ENCODE data around the gene TNKS1BP1. TPM values are rescaled to one million over a fixed set of nuclear protein-coding genes. Genes with fewer than 3 reads are reported as not detected.

The TNKS1BP1 gene
- total RNA-seq, 2 experiments from 2014 or later, result 4.4 to 5.8 TPM

DNA sequence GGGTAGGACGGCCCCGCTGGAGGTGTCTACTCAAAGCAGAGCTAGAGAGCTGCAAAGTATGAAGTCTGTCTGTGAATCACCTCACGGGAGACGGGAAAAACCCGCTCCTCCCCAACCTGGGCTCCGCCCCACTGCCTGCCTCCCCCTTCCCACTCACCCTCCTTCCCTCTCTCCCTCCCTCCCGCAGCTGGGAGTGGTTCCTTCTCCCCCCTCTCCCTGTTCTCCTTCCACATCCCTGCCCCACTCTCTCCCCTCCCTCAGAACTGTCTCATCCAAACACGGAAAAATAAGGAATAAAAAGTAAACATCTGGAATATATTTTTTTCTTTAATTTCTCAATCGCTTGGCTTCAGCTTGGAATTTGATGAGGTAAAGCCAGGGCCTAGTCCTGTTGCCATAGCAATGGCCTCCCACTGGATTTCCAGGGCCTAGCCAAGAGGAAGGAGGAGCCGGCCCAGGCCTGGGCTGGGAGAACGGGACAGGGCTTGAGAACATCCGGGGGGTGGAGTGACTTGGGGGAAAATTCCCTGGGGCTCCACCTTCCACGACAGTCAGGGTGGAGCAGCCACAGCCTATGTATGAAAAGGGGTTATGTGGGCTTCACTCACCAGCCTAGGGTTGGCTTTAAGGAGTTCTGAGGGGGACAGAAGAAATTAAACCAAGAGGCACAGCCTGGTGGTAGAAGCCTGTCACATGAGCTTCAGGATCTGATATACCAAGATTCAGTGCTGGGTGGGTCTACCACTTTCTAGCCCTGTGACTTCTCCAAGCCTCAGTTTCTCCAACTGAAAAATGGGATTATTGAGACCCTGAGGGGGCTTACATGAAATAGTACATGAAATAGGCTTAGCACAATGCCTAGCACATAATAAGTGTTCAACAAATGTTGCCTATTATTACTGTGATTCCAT, 2.2 kb downstream of the TNKS1BP1 start:
- DNase-seq, result no peak
- Mint-ChIP-seq H3K4me3 (peak overlapping the region; percentile 5), H3K9me3 (ENCODE audit: low read depth) (no peaks in the 10 kb centered on the region), H3K36me3 (peaks cover 18% of the 10 kb centered on the region), H3K4me1 (peaks cover 24% of the 10 kb centered on the region), H3K27me3 (no peaks in the 10 kb centered on the region), H3K27ac (no peak overlapping the region)
- CTCF ChIA-PET, result interaction anchor here (0.6 to 2.1 kb wide), 4 partner anchors 9 to 241 kb away, joined by 3 to 6 read pairs (median 4); no protein-coding TSS in a partner anchor
- ATAC-seq, result no peak

DNA sequence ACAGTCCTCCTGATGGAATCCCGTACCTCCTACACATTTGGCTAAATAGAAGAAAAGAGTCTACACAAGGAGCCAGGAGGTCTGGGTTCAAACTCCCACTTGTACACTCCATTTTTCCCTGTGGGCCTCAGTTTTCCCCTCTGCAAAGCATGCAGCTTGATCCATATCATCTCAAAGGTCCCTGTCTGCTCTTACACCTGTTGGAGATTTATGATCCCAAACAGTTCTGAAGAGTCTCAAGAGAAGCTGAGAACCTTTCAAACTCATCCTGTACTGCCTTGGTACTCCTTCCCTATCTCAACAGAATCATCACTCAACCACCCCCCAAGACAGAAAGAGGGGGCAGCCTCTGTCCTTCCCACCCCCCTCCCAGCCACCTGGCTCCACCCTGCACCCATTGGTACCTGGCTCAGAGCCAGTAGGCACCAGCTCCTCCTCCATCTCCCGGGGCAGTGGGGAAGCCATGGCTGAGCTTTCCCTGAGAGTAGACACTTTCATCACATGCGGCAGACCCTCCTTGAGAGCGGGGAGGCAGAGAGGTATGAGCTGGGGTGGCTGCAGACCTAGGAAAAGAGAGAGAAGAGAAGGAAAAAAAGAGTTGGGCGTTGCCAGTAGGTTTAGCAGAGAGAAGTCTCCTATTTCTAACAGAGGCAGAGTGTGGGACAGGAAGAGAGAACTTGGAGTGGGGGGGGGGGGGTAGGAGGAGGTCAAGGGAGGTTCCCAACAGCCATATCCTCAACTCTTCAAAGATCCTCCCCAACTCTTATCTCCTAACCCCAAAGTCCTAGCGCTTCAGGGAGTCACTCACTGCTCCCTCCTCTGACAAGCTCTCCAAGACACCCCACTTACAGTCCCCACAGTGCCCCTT, 3.1 kb downstream of the TNKS1BP1 start:
- H3K27ac Mint-ChIP-seq, result no peak overlapping the region
- no peak overlapping the region for H3K4me3 Mint-ChIP-seq
- no peaks in the 10 kb centered on the region for H3K9me3 Mint-ChIP-seq (ENCODE audit: low read depth)
- H3K27me3 Mint-ChIP-seq, result no peaks in the 10 kb centered on the region
- no peak for ATAC-seq
- peaks cover 16% of the 10 kb centered on the region for H3K4me1 Mint-ChIP-seq
- peaks cover 9% of the 10 kb centered on the region for H3K36me3 Mint-ChIP-seq
- CTCF ChIA-PET, result interaction anchor here (1.0 to 2.1 kb wide), 3 partner anchors 8 to 13 kb away, joined by 3 to 6 read pairs (median 4); no protein-coding TSS in a partner anchor
- no peak for DNase-seq

DNA sequence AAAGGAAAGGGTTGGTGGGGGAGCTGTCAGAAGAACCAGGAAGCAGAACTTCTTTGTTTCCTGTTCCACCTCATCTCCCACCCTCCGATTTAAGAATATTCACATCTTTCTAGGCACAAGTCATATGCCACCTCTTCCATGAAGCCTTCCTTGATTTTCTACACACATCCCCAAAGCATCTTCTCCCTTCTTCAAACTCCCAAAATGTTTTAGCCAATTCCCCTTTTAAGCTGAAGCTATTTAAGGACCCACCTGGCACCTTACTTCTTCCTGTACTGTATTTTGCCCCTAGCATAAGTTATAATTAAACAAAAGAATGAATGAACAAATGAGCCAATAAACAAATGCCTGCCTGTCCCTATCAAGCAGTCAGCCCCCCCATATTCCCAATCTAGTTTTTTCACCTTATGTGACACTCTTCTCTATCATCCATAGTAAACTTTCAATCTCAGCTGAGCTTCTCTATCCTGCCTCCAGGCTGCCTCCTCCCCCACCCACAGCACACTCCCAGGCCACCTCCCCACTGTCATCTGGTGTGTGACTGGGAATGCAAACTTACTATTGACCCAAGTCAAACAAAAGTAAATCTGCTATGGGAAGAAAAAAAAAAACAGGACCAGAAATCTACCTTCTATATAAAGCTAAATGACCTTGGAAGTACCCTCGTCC, 3.9 kb downstream of the TNKS1BP1 start:
- ATAC-seq (no peak), DNase-seq (no peak)
- no peaks in the 10 kb centered on the region for H3K27me3 Mint-ChIP-seq
- H3K4me1 Mint-ChIP-seq, result peaks cover 8% of the 10 kb centered on the region
- no peak overlapping the region for H3K27ac Mint-ChIP-seq
- H3K4me3 Mint-ChIP-seq, result no peak overlapping the region
- CTCF ChIA-PET, result interaction anchor here (0.7 to 2.0 kb wide), 4 partner anchors 9 to 208 kb away, joined by 3 to 6 read pairs (median 3); no protein-coding TSS in a partner anchor
- H3K36me3 Mint-ChIP-seq, result peaks cover 3% of the 10 kb centered on the region
- H3K9me3 Mint-ChIP-seq (ENCODE audit: low read depth), result no peaks in the 10 kb centered on the region

DNA sequence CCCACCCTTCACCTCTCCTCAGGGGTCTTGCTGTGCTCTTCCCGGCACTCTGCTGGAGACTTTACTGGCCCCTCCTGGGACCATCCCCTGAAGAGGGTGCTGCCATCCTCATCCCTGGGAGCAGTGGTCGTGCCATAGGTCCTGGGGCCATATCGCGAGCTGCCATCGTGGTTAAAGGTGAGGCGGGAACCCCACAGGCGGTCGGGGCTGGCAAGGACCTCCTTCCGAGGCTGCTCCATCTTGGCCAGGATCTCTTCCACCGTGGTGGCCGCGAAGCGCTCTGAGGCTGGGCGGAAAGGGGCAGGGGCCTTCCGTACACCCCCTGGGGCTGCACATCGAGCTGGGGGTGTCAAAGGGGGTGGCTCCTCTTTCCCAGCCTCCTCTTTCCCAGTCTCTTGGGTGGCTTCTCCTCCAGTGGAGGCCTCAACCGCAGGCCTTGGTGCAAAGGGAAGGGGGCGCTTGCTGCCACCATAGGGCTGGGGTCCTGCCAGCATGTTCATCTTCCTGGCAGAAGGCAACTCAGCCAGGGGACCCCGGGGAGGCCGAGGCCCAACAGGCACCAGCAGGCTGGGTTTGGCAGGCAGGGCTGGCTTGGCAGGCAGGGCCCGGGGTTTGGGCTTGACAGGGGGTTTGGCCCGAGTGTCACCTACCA, 4.6 kb downstream of the TNKS1BP1 start:
- H3K27ac Mint-ChIP-seq, result no peak overlapping the region
- DNase-seq (no peak), ATAC-seq (no peak)
- CTCF ChIA-PET, result interaction anchor here (0.7 to 2.0 kb wide), 3 partner anchors 8 to 209 kb away, joined by 3 to 6 read pairs (median 3); no protein-coding TSS in a partner anchor
- no peaks in the 10 kb centered on the region for H3K9me3 Mint-ChIP-seq (ENCODE audit: low read depth)
- H3K36me3 Mint-ChIP-seq, result no peaks in the 10 kb centered on the region
- peaks cover 1% of the 10 kb centered on the region for H3K4me1 Mint-ChIP-seq
- H3K4me3 Mint-ChIP-seq, result no peak overlapping the region
- no peaks in the 10 kb centered on the region for H3K27me3 Mint-ChIP-seq

DNA sequence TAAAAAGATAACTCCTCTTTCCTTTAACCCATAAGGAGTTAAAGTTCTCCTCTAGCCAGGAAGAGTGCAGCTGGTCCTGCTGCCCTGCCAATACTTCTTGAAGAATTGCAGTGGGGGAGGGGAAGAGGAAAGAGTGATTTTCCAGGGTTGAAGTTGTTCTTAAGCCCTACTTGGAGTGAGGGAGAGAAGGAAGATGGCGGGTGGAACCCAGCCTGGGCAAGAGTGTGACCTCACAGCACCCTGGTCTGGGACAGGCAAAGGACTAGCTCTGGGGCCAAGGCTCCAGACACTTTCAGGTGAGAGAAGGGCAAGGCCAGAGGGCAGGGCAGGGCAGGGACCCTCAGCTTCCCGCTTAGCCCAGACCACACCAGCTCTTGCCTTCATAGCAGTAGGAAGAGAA, 6.6 kb downstream of the TNKS1BP1 start:
- DNase-seq, result no peak
- no peaks in the 10 kb centered on the region for H3K27me3 Mint-ChIP-seq
- H3K4me1 Mint-ChIP-seq, result no peaks in the 10 kb centered on the region
- CTCF ChIA-PET, result interaction anchor here (0.9 to 1.3 kb wide), 3 partner anchors 68 to 175 kb away, joined by 3 to 5 read pairs (median 4); no protein-coding TSS in a partner anchor
- H3K36me3 Mint-ChIP-seq, result no peaks in the 10 kb centered on the region
- no peak overlapping the region for H3K27ac Mint-ChIP-seq
- ATAC-seq, result no peak
- H3K4me3 Mint-ChIP-seq, result no peak overlapping the region
- H3K9me3 Mint-ChIP-seq (ENCODE audit: low read depth), result no peaks in the 10 kb centered on the region

DNA sequence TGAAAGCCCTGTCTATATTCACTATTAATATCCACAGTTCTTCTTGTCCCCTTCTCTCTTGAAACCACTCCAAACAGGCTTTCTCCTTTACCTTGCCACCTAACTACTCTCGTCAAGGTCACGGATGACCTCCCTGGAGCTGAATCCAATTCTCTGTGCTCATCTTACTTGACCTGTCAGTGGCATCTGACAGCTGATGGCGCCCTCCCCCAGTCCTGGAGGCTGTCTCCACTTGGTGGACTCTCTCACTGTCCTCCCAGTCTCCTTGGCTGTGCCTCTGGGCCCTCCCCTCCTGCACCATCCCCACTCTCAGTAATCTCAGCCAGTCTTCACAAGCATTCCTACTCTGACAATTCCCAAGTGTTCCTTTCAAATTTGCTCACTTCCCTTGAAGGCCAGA, 8.7 kb downstream of the TNKS1BP1 start:
- Mint-ChIP-seq H3K27me3 (no peaks in the 10 kb centered on the region), H3K4me3 (no peak overlapping the region), H3K36me3 (no peaks in the 10 kb centered on the region), H3K4me1 (peaks cover 10% of the 10 kb centered on the region), H3K9me3 (ENCODE audit: low read depth) (no peaks in the 10 kb centered on the region), H3K27ac (no peak overlapping the region)
- no peak for ATAC-seq
- CTCF ChIA-PET, result interaction anchor here (0.9 kb wide), 2 partner anchors 66 to 349 kb away, joined by 3 read pairs; no protein-coding TSS in a partner anchor
- DNase-seq, result no peak

DNA sequence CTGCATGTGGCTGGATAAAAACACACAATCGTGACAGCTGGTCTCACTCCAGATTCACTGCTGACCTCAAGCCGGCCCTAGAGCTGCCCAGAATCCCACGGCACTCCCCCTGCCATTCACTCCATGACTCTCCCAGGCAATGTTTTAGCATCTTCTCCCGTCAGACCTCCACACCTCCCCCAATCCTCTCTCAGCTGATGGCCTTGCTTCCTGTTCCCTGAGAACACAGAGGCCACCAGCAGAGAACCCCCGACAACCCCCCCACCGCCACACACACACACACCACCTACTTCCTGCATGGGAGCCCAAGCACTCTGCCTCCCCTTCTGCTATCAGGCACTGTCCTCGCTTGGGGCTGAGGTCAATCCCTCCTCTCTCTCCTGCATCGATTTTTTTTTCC, 9.3 kb downstream of the TNKS1BP1 start:
- Mint-ChIP-seq H3K27ac (no peak overlapping the region), H3K27me3 (no peaks in the 10 kb centered on the region), H3K9me3 (ENCODE audit: low read depth) (no peaks in the 10 kb centered on the region), H3K4me3 (no peak overlapping the region), H3K36me3 (no peaks in the 10 kb centered on the region), H3K4me1 (peaks cover 13% of the 10 kb centered on the region)
- DNase-seq (peak; percentile 66), ATAC-seq (no peak)
- CTCF ChIA-PET, result interaction anchor here (0.9 kb wide), 2 partner anchors 66 to 350 kb away, joined by 3 read pairs; no protein-coding TSS in a partner anchor

DNA sequence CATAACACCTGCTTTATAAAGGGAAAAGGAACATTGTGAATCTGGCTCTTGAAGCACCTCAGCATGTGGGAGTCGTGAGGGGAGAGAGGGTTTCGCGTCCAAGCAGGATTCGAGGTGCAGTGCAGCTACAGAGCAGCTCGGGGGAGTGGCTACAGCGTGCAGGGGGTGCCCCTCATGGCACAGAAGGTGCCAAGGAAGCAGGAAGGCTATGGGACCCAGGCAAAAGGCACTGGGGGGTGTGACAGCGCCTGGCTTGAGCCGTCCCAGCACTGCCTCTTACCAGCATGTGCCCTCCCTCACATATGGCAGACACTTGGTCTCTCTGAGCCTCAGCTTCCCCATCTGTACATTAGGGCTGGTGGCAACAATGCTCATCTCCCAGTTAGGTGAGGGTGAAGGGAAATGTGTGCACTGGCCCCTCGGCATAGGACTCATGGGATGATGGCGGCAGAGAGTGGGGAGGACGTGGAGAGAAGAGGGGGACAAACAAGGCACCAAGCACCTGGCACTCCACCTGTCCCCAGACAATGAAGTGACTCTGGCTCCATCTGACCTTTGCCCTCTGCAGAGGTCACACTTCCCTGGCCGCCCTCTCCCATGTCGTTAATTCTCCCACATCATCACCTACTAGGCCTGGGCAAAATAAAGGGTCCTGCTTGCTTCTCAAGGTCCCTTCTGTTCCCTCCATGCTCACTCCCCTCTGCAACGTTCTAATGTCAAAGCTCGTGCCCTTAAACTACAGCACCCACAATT, 10.4 kb downstream of the TNKS1BP1 start:
- Mint-ChIP-seq H3K9me3 (ENCODE audit: low read depth) (no peaks in the 10 kb centered on the region), H3K4me1 (peaks cover 13% of the 10 kb centered on the region), H3K36me3 (no peaks in the 10 kb centered on the region), H3K4me3 (no peak overlapping the region), H3K27ac (no peak overlapping the region), H3K27me3 (no peaks in the 10 kb centered on the region)
- ATAC-seq (no peak), DNase-seq (no peak)
- CTCF ChIA-PET, result no interaction called here

DNA sequence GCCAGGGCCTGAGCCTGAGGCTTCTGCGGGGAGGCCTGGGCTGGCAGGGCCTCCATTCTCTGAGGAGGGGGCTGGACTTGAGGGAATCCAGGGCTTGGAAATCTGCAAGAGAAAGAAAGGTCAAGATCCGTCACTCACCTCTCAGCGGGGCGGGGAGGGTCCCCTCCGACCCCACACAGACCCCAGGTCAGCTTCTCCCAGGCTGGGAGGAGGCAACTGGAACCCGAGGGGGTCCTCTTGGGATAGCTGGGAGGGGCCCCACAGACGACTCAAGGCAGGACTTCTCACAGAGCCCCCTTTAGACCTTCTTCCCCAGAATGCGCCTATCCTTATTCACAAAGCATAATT, 11.0 kb downstream of the TNKS1BP1 start:
- CTCF ChIA-PET, result interaction anchor here (1.2 kb wide), 1 partner anchor 9 kb away, joined by 4 read pairs; no protein-coding TSS in a partner anchor
- ATAC-seq, result no peak
- H3K36me3 Mint-ChIP-seq, result no peaks in the 10 kb centered on the region
- no peak overlapping the region for H3K27ac Mint-ChIP-seq
- no peaks in the 10 kb centered on the region for H3K27me3 Mint-ChIP-seq
- no peak for DNase-seq
- H3K4me1 Mint-ChIP-seq, result peaks cover 13% of the 10 kb centered on the region
- no peaks in the 10 kb centered on the region for H3K9me3 Mint-ChIP-seq (ENCODE audit: low read depth)
- no peak overlapping the region for H3K4me3 Mint-ChIP-seq

DNA sequence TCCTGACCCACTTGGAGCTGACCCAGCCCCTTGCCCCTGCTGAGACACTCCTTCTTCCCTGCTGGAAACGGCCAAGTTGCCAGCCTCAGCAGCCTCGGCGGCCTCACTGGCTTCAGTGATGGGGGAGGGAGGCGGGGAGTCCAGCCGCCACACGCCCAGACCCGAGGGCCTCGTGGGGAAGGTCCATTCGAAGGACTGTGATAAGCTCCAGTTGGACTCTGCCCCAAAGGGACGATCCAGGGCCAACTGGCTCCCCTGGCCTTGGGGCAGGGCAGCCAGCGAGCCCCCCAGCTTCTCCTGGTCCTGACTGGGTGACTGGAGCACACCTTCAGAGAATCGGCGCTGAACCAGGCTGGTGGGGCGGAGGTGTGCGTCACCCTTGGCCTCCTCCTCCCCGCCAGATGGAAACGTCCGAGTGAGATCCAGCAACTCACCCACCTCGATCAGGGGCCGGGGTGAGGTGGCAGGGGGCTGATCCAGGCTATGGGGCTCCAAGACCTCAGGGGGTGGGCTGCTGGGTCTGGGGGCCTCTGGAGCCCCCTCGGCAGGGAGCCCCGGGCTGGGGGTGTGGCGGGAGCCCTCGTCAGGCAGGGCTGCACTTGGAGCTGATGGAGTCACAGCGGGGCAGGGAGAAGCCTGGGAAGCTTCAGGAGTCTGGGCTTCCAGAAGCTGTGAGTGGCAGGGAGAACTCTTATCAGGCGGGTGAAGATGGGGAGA, 11.5 kb downstream of the TNKS1BP1 start:
- DNase-seq (no peak), ATAC-seq (no peak)
- H3K9me3 Mint-ChIP-seq (ENCODE audit: low read depth), result no peaks in the 10 kb centered on the region
- no peak overlapping the region for H3K4me3 Mint-ChIP-seq
- no peak overlapping the region for H3K27ac Mint-ChIP-seq
- H3K36me3 Mint-ChIP-seq, result no peaks in the 10 kb centered on the region
- peaks cover 13% of the 10 kb centered on the region for H3K4me1 Mint-ChIP-seq
- CTCF ChIA-PET, result interaction anchor here (1.2 kb wide), 1 partner anchor 9 kb away, joined by 4 read pairs; no protein-coding TSS in a partner anchor
- H3K27me3 Mint-ChIP-seq, result no peaks in the 10 kb centered on the region

DNA sequence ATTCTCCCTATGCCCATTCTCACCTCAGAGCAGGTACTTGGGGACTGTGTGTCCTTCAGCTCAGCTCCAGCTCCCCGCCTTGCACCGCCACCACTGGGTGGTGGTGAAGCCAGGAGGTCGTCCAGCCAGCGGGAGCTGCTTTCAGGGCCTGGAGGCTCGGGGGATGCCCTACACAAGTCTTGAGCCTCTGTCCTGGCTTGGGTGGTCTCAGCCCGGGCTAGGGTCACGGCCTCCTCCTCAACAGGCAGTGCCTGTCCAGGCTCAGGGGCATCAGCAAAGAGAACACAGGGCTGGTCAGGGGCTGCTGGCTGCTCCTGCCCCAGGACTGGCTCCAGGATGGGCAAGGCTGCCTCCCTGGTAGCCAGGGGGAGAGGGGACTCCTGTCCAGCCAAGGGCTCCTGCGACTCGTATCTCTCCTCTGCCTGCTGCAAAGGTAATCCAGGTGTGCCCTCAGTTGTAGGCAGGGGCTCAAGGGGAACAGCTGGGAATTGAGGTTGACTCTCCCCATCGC, 12.2 kb downstream of the TNKS1BP1 start:
- CTCF ChIA-PET, result interaction anchor here (1.2 kb wide), 3 partner anchors 9 to 33 kb away, joined by 4 to 6 read pairs (median 6); no protein-coding TSS in a partner anchor
- Mint-ChIP-seq H3K4me3 (no peak overlapping the region), H3K27me3 (no peaks in the 10 kb centered on the region), H3K27ac (no peak overlapping the region), H3K4me1 (peaks cover 13% of the 10 kb centered on the region), H3K36me3 (no peaks in the 10 kb centered on the region), H3K9me3 (ENCODE audit: low read depth) (no peaks in the 10 kb centered on the region)
- DNase-seq (no peak), ATAC-seq (no peak)
